IPS-18c (cell line): ENCODE data around the gene ELMO1.

Experiments used
- H3K4me3 ChIP-seq: 2 replicates; pipeline ENCODE4 v1.7.0; 2013; ENCODE audit warnings: low read depth, mild to moderate bottlenecking, low read length, moderate library complexity; ENCODE audit not compliant: insufficient read depth
- H3K9me3 ChIP-seq: one replicate; pipeline ENCODE4 v1.6.1; 2013; ENCODE audit warnings: mild to moderate bottlenecking, low read length, moderate library complexity; ENCODE audit not compliant: control insufficient read depth, insufficient read depth

Gene ELMO1

DNA sequence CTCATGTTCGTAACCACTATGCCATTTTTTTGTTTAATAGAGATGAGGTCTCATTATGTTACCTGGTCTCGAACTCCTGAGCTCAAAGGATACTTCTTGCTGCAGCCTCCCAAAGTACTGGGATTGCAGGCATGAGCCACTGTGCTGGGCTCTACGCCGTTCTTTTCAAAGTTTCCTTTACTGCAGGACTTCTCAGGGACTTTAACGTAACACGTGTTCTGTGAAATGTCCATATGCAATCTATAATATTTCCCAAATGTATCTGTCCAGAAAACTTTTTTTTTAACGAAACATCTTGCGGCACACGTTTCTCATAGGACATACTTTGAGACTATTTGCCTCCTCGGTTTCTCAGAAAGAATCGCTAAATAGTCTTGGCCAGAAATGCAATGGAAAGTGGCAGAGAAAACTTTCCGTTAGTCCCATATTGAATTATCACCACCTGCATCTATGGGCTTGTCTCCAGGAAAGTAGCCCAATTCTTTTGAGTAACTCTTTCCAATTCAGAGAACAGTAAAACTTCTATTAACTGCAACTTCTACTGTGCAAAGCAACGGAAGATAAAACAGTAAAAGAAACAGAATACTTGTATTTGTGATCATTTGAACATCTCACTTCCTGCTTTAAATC is 96.3 kb downstream of the ELMO1 start:
- no peak overlapping the region for H3K4me3 ChIP-seq
- H3K9me3 ChIP-seq: no peaks in the 10 kb centered on the region

DNA sequence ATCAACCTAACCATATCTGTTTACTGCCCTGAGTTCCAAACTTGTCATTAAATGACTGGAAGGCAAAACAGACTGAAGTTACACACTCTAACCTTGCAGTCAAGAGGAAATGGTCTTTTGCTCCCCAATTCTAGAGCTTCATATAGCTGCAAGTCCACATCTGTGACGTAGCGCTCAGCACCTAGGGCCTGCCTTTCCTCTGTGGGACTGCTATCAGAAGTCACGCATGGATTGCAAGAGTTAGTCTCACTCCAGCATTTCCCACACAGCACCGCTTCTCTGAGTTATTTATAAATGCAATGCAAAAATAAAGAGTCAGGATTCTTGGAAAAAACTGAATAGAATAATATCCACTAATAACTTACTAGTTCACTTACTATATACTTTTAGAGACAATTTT is 96.9 kb downstream of the ELMO1 start:
- no peak overlapping the region for H3K4me3 ChIP-seq
- no peaks in the 10 kb centered on the region for H3K9me3 ChIP-seq

DNA sequence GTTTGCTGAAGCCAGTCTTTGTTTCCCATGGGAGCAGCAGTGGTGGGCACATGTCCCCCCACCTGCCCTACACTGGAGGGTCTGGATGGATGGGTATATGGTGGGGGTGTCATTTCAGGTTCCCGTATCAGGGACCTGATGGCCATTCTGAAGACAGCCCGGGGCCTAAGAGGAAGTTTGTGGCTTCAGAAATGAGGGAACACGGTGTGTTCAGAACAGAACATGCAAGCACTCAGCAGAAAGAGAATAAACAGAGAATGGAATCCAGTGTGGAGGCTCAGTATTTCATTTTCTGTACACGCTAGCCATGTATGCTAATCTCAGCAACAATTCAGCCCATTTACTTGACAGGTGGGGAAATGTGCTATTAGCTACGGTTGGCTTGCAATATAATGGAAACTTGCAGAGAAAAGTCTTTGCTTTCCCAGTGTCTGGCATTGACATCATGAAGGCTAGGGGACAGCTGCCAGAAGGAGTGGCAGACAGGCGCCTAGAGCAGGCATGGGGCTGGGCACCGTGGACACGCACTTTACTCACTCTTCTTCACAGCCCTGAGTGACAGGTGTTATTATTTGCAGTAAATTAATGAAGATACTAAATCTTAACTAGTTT is 98.6 kb downstream of the ELMO1 start:
- H3K4me3 ChIP-seq: no peak overlapping the region

DNA sequence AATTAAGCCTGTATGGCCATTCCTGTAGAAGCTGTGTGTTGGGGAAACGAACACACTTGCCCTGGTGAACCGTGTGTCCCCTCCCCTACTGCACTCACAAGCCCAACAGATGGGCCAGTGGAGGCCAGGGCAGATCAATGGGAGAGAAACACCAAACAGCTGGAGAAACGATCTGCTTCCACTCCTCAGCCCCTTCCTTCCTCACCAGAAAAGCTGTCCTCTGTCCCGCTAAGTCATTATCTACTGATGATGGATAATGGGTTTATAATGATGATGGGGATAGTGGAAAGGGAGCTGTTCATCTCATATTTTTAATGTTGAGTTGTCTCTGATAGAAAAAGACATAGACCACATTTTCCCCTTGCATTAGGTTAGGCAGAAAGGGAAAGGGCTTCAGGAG is 99.7 kb downstream of the ELMO1 start:
- Histone ChIP-seq H3K4me3 (no peak overlapping the region), H3K9me3 (no peaks in the 10 kb centered on the region)

More for the DNA sequence above, 98.6 kb downstream of the ELMO1 start:
- no peaks in the 10 kb centered on the region for H3K9me3 ChIP-seq

DNA sequence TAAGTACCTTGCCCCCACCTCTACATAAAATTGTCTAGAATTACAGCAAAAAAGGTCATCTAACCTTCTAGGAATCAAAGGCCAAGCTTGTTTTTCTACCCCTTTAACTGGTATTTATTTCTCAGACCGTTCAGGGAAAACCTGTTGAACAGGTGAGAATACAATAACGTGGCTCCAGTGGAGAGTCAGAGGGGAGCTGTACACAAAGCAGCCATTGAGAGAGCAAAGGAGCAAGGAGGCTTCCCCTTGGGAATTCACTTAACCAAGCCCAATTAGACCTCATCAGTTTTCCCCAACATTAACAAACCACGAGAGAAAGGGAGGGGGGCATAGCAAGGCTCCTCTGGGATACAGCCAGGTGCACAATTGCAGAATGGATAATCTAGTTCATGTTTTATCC is 101.9 kb downstream of the ELMO1 start:
- no peaks in the 10 kb centered on the region for H3K9me3 ChIP-seq

DNA sequence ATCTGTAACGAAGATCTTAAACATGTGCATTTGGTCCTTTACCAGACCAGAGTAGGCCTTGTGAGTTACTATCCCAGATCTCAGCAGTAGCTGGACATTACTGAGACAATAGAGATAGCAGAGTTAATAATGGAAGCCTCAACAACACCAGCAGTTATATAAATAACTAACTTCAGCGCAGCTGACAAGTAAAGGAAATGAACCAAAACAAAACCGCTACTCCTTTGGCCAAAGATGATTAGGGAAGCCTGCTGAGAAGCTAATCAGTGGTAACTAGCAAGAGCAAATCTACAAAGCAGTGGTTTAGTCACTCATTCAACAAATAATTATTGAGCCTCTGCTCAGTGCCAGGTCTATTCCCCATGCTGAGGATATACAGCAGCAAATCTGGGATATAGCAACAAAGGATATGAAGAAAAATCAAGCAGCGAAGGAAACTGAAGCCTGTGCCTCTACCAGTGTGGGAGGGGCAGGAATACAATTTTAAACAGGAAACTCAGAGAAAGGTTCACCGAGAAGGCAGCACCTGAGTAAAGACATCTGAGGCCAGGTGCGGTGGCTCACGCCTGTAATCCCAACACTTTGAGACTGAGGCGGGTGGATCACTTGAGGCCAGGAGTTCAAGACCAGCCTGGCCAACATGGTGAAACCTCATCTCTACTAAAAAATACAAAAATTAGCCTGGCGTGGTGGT is 103.6 kb downstream of the ELMO1 start:
- no peak overlapping the region for H3K4me3 ChIP-seq

More for the DNA sequence above, 101.9 kb downstream of the ELMO1 start:
- no peak overlapping the region for H3K4me3 ChIP-seq

DNA sequence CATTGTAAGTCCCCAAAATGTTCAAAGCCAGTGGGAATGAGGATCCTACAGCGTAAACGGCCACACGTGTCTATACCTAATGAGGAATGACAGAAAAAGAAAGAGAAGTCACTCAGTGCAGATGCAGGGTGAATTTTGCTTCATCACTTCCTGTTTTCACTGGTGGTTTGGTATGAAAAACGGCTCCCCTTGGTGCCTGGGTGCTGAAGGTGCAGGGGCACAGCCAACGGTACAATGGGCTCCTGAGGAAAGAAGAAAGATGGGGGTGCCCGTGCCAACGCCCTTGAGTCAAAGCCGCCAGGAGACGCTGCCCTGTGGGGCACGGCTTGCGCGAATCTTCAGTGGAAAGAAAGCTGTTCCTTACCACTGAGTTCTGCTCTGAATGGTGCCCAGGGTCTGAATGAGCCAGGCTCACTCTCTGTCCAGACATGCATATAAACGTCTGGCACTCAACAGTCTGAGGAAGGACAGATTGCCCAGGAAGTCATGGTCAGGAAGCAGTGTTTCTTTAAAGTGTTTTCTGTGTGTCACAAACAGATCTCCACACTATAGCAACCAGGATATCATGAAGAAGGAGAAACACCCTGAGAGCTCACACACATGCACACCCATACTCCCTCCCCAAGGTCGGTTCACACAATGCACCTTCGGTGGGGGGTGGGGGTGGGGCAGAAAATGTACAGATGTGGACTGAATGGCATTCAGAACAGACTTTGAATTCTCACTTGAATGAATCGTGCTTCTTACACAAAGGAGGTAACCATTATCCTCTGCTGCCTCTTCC is 105.8 kb downstream of the ELMO1 start:
- Histone ChIP-seq H3K9me3 (no peaks in the 10 kb centered on the region), H3K4me3 (no peak overlapping the region)

More for the DNA sequence above, 103.6 kb downstream of the ELMO1 start:
- no peaks in the 10 kb centered on the region for H3K9me3 ChIP-seq

DNA sequence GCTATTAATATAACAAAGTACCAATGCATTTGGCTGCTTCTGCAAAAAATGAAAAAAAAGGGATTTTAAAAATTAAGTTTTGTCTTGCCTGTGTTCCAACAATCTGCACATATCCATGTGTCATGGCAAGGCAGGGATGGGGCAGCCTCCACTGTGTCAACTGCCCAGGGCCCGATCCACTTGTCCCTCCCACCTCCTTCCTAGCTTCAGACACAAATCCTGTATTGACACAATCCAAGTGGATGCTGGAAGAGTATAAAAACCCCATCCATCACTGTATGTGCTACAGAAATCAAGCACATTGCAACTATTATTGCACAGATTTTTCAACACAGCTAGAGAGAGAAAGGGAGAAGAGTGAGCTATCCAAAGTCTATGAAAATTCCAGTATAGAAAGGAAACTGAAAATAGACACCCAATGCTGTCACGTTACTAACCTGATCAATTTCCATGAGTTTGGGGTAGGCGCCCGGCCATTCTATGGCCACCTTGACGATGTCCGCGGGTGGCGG is 106.4 kb downstream of the ELMO1 start:
- no peak overlapping the region for H3K4me3 ChIP-seq
- H3K9me3 ChIP-seq: no peaks in the 10 kb centered on the region

DNA sequence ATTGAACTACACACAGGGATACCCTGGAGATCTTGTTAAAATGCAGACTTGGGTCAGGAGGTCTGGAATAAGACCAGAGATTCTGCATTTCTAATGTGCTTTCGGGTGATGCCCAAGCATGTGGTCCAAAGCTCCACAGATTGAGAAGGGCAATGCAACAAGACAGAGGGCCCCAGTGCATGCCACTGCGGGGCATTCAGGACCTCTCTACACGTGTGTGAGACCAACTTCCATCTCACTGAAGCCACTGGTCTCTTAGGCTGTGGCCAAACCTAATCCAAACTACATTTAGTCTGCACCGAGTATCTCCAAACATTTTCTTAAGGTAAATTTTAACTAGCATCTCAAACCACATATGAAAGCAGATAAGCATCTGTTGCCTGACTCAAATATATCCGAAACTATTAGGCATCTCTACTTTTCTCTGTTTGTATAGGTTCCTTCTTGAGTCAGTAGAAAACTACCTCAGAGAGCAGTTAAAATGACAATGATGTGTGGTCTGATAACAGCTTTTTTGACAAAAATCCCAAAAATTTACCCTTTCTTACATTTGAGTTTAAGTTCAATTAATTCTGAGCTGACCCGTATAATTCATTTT is 107.5 kb downstream of the ELMO1 start:
- Histone ChIP-seq H3K4me3 (no peak overlapping the region), H3K9me3 (no peaks in the 10 kb centered on the region)

DNA sequence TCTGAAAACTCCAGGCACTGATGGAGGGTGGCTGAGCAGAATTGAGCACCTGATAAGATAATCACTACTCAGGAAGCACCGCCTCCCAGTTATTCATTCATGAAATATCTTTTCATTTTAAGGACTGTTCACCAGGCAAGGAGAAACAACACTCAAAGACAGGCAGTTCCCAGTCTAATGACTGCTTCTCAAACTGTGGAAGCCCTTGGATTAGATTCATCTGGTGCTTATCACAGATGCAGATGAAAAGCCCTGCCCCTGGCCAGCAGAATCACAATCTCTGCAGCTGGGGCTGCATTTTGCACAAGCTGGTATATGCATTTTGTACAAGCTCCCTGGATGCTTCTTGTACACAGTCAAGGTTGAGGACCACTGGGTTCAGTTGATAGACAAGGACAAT is 109.7 kb downstream of the ELMO1 start:
- H3K9me3 ChIP-seq: peaks cover 2% of the 10 kb centered on the region
- no peak overlapping the region for H3K4me3 ChIP-seq

DNA sequence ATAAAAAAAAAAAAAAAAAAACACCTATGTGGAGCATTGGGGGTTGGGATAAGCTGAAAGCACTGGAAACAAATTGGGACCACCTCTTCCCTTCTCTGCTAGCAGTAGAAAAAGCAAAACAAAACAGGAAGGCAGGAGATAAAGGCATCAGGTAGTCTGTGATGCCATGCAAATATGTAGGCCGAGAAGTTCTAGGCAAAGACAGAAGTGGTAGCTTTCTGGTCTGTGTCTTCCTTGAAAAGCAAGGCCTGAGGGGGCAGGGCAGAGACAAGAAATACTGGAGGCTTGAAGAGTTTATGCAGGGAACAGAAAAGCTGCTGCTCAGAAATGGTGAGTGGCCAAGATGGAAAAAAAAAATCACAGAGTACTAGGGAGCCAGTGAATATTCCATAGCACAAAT is 111.1 kb downstream of the ELMO1 start:
- H3K4me3 ChIP-seq: no peak overlapping the region

DNA sequence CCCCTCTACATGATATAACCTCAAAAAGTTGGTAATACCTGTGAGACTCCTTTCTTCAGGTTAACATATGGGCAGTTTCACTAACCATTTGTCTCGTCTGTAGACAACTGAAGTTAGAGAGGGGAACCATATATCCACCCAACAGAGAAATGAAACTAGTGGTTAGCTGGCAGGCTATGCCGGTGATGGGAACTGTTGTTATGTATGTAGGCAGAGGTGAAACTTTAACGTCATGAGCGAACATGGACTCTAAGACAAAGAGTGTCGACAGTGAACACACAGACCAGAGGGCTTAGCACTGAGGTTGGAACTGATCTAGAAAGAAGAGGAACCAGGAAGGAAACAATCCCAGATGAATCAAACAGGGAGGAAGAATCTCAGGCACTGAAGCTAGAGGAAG is 112.4 kb downstream of the ELMO1 start:
- Histone ChIP-seq H3K9me3 (peaks cover 3% of the 10 kb centered on the region), H3K4me3 (no peak overlapping the region)

More for the DNA sequence above, 111.1 kb downstream of the ELMO1 start:
- peaks cover 3% of the 10 kb centered on the region for H3K9me3 ChIP-seq

DNA sequence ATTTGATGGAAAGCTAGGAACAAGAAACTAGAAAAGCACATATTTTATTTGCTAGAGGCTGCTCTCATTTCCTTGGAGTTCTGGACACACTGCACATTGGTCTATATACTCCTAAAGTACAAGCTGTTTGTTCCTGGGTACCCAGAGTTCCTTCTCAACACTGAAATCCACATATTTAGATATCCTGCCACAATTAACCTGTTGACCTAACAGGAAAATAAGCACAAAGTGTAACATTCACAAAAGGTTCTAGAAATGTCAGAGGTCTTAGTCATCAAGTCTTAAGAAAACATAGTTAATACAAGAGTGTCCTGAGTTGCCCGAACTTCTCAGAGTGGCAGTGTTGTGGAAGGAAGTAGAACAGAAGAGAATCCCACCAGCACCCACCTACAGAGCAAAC is 115.6 kb downstream of the ELMO1 start:
- Histone ChIP-seq H3K4me3 (no peak overlapping the region), H3K9me3 (peaks cover 3% of the 10 kb centered on the region)

DNA sequence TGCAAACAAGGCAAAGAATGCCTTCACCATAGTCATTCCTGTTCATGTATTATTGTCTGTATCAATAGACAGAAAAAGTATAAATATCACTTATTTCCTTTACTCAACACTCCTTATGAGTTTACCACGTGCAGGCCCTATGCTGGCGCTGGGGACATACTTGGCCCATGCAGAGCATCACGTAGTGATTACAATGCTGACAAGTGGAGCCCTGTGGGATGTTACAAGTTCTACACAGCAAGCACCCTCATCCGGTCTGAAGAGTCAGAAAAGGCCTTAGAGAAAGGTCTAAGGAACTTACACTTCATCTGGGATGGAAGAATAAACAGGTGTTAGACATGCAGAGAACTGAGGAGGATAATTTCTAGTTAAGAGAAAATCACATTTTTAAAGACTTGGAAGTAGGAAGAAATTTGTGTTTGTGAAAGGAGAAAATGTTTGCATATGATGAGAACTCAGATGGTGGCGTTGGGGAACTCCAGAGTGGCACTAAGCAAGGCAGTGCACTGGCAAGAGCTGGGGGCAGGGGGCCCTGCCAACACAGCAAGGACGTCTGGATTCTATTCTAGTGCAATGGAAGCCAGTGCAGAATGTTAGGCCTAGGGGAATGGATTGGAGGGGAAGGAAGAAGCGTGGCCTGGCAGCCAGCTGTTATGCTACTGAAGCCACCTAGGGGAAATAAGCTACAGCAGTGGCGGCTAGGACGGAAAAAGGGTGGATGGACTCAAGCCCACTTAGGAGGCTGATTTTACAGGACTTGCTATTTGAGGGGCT is 116.2 kb downstream of the ELMO1 start:
- Histone ChIP-seq H3K4me3 (no peak overlapping the region), H3K9me3 (peaks cover 3% of the 10 kb centered on the region)

DNA sequence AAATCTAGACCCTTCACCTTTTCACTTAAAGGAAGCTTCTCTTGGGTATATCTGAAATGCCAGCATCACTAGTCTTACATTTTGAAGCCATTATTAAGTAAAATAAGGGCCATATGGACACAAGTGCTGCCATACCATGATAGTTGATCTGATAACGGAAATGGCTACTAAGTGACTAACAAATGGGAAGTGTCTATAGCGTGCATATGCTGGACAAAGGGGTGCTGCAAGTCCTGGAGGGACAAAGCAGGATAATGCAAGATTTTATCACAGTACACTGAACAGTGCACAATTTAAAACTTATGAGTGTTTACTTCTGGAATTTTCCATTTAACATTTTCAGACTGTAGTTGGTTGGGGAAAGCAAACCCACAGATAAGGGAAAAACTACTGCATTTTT is 117.9 kb downstream of the ELMO1 start:
- Histone ChIP-seq H3K4me3 (no peak overlapping the region), H3K9me3 (peaks cover 3% of the 10 kb centered on the region)

DNA sequence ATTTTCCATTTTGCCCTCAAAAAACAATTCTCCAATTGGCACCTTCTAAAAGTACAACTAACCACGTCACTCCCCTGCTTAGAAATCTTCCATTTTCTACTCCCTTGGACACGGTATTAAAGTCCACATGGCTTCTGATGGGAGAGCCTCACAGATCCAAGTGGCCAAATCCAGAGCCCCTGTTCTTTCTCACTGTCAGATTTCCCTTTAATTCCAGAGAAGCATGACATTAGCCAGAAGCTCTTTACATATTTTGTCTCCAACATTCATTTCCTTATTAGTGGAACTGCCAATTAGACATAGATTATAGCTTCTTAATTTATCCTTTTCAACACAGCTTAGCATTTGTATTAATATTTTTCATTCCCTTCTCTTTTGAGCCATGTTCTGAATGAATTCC is 118.7 kb downstream of the ELMO1 start:
- Histone ChIP-seq H3K9me3 (peaks cover 3% of the 10 kb centered on the region), H3K4me3 (no peak overlapping the region)
